ENCODE measurements around the gene FAM3A.
"Not testable (repeated sequence)": the region's sequence is repeated elsewhere in the genome, so short reads cannot be mapped to it uniquely, and the experiment has no call there.

The FAM3A gene

DNA sequence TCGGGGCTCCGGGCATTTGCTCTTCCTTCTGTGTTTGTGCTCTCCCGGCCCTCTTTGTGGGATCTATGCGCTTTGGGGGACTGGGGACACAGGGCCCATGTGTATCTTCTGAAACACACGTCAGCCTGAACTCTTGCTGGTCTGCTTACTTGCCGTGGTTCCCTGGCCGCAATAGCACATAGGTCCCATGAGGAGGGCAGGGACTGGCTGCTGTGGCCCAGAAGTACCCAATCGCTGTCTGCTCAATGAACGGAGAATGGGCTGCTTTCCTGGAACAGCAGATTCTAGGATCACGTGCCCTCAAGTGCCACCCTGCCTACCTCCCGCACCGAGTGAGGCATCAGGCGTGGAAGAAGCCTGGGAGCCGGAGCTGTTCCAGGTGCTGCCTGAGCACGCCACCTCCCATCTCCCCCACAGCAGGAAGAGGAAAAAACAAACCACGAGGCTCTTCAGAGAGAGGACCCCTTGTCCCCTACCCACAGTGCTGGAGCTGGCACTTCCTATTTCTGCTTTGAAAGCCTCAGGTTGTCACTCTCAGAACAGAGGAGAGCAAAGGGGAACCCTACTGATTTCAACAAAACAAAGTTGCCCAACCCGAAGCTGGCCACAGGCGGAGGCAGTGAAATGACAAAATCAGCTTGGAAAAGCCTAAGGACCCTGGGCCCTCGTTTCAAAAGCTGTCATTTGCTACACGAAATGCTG is 26.8 kb upstream of the FAM3A start:
- Mint-ChIP-seq H3K4me3 (peak overlapping the region; percentile 79 to 81), H3K4me1 (ENCODE audit: low read depth in 2 of 2) (peaks cover 22% of the 10 kb centered on the region in 2 donors), H3K27ac (peak overlapping the region; percentile 90 to 95), H3K9me3 (no peaks in the 10 kb centered on the region), H3K36me3 (ENCODE audit: insufficient read depth) (peaks cover 46% of the 10 kb centered on the region), H3K27me3 (no peaks in the 10 kb centered on the region)
- DNase-seq (peak in 1 of 3 experiments; percentile 22), ATAC-seq (replicated peaks) (peak; percentile 14)

DNA sequence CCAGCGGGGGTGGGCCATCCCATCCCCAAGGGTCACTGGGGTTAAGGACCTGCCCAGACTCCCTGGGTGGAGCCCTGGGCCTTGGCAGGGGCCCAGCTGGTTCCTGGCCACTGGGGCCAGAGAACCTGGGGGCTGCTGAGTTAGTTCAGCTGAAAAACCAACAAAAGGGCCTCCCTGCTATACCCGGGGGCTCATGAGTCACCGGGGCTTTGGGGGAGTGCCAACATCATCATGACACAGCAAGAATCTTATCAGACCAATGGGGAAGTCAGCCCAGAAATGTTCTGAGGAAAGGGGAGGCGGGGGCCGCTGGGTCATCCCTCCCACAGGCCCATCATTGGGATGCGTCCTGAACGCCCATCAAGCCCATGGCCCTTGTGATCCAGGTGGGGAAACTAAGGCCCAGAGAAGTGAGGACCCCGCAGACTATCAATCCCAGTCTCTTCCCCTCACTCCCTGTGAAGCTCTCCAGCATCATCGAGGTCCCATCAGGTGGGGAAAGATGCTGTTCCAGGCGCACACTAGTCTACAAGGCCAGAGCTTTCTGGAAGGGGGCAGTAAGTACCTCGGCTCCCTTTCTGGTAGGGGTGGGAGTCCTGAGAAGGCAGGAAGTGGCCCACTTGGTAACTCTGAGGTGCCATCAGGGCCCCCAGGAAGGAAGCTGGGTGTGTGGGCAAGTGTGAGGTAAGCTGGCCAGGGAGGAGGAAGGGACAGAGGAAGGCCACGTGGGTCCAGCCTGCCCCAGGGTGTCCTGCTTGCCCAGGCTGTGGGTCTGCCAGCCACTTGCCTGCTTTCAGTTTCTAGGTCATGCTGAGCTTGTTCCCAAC is 26.1 kb upstream of the FAM3A start:
- peak overlapping the region; percentile 79 to 81 for H3K4me3 Mint-ChIP-seq
- ATAC-seq (replicated peaks) (peak; percentile 22), DNase-seq (peak; percentile 14 to 39 (median 28))
- peaks cover 39% of the 10 kb centered on the region for H3K36me3 Mint-ChIP-seq (ENCODE audit: insufficient read depth)
- no peaks in the 10 kb centered on the region for H3K9me3 Mint-ChIP-seq
- H3K27ac Mint-ChIP-seq = peak overlapping the region; percentile 90 to 95
- H3K27me3 Mint-ChIP-seq = no peaks in the 10 kb centered on the region
- H3K4me1 Mint-ChIP-seq (ENCODE audit: low read depth in 2 of 2) = peaks cover 21 to 23% of the 10 kb centered on the region in 2 donors

DNA sequence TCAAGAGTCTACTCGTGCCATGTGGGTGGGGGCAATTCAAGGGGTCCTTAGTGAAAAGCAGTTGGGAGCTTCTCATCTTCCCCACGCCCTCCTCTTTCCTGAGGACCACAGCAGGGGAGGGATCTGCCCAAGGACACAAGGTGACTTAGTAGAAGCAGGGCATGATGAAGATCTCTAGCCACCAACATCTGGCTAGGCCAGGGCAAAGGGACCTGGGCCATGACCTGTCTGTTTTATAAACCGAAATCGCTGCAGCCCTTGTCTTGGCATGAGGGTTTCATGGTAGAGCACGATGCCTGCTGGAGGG is 25.5 kb upstream of the FAM3A start:
- Mint-ChIP-seq H3K4me3 (peak overlapping the region; percentile 79 to 81), H3K27ac (peak overlapping the region; percentile 90 to 95), H3K4me1 (ENCODE audit: low read depth in 2 of 2) (peaks cover 21 to 23% of the 10 kb centered on the region in 2 donors), H3K9me3 (no peaks in the 10 kb centered on the region), H3K27me3 (no peaks in the 10 kb centered on the region), H3K36me3 (ENCODE audit: insufficient read depth) (peaks cover 36% of the 10 kb centered on the region)
- DNase-seq (no peak), ATAC-seq (replicated peaks) (no peak)

DNA sequence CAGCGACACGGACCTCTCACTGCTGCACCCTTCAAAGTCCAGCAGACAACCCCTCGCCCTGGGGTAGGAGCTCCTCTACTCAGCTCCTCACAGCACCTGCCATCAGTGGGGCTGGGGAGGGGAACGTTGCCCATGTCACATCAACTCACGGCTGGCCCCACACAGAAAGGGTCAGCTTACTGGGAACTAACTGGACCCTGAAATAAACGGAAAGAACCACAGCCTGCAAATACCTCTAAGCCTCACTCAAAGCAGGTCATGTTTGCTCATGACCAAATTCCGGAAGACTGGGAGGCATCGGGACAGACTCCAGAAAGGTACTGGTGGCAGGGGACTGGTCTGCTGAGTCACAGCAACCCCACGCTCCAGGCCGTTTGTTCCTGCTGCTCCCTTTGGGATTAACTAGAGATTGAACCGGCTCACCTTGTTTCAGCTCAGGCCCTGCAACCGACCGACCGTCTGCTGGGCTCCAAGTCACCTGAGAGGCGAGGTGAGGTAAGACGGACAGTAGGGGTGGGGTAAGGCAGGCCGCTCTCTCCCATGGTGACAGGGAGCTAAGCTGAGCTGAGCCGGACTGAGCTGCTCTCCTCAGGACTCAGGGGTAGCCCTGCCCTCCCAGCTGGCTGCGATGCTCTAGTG is 25.0 kb upstream of the FAM3A start:
- ATAC-seq (replicated peaks) = no peak
- H3K4me1 Mint-ChIP-seq (ENCODE audit: low read depth in 2 of 2) = peaks cover 20 to 21% of the 10 kb centered on the region in 2 donors
- no peak for DNase-seq
- peaks cover 34% of the 10 kb centered on the region for H3K36me3 Mint-ChIP-seq (ENCODE audit: insufficient read depth)
- no peaks in the 10 kb centered on the region for H3K27me3 Mint-ChIP-seq
- no peak overlapping the region for H3K4me3 Mint-ChIP-seq
- no peaks in the 10 kb centered on the region for H3K9me3 Mint-ChIP-seq
- H3K27ac Mint-ChIP-seq = no peak overlapping the region

DNA sequence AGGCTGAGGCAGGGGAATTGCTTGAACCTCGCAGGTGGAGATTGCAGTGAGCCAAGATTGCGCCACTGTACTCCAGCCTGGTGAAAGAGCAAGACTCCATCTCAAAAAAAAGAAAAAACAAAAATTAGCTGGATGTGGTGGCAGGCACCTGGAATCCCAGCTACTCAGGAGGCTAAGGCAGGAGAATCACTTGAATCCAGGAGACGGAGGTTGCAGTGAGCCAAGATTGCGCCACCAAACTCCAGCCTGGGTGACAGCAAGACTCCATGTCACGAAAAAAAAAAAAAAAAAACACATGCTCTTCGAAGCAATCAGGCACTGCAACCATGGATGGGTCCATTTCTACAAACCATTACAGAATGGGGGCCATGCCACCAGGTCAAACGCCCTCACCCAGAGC is 24.3 kb upstream of the FAM3A start:
- not testable (repeated sequence) for ATAC-seq (replicated peaks); H3K27ac Mint-ChIP-seq; DNase-seq; H3K9me3 Mint-ChIP-seq; H3K4me3 Mint-ChIP-seq; H3K27me3 Mint-ChIP-seq
- H3K4me1 Mint-ChIP-seq (ENCODE audit: low read depth in 2 of 2) = peaks cover 15 to 19% of the 10 kb centered on the region in 2 donors
- peaks cover 30% of the 10 kb centered on the region for H3K36me3 Mint-ChIP-seq (ENCODE audit: insufficient read depth)

DNA sequence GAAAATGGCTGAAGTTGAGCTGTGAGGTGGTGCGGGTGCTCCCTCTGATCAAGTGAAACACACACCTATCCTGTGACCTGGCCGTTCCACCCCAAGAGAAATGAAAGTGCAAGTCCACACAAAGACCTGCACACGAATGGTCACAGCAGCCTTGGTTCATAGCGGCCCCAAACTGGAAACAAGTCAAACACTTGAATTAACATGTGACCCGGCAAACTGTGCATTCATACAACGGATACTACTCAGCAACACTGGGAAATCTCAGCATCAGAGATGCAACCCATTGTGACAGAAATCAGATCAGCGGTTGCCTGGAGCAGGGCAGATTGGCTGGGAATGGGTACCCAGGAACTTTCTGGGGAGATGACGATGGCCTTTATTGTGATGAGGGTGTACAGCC is 23.0 kb upstream of the FAM3A start:
- H3K27ac Mint-ChIP-seq = peak overlapping the region in 1 of 2 donors; percentile 16
- no peak overlapping the region for H3K4me3 Mint-ChIP-seq
- no peaks in the 10 kb centered on the region for H3K9me3 Mint-ChIP-seq
- DNase-seq (no peak), ATAC-seq (replicated peaks) (no peak)
- peaks cover 37% of the 10 kb centered on the region for H3K36me3 Mint-ChIP-seq (ENCODE audit: insufficient read depth)
- no peaks in the 10 kb centered on the region for H3K27me3 Mint-ChIP-seq
- peaks cover 15 to 20% of the 10 kb centered on the region in 2 donors for H3K4me1 Mint-ChIP-seq (ENCODE audit: low read depth in 2 of 2)

DNA sequence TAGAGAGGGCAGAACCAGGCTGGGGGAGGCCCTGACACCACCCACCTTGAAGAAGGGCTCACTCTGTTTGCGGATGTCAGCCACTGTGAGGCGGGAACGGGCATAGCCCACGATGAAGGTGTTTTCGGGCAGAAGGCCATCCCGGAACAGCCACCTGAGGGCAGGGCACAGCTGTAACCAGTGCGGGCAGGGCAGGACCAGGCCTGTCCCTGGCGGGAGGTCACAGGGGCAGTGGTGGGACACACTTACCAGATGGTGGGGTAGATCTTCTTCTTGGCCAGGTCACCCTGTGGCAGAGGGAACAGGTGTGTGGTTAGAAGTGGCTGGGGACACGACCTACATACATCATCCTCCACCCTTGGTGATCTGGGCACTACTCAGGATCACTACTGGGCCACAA is 19.9 kb upstream of the FAM3A start:
- H3K4me1 Mint-ChIP-seq (ENCODE audit: low read depth in 2 of 2) = peaks cover 0 to 6% of the 10 kb centered on the region in 2 donors

DNA sequence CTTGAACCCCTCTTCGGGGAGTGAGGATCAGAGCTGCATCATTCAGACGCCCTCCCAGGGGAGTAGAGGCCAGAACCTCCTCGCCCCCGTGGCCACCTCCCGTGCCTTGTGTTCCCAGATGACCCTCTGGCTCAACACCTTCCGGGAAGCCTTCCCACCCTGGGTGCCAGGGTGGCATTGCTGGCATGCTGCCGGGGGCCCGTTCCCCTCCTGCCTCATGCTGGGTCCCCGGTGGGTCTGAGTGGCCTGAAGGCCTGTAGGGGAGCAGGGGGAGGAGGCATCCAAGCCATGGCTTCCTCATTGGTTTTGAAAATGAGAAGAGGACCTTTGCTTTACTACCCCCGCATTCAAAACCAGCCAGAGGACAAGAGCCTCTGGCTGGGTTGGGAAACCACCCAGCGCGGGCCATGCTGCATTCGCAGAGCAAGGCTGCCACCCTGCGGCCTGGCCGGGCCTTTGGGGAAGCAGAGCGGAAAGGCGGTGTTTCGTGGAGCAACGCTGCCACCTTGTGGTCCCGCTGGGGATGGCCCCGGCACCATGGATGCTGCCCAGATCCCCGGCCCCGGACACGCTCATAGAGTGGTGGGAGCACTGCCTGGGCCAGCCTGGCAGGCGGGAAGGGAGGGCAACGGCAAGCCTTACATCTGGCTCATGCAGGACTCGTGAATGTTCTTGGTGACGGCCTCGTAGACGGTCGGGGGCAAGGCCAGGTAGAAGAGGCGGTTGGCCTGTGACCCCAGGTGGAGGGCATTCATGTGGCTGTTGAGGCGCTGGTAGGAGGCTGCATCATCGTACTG is 18.7 kb upstream of the FAM3A start:
- no peaks in the 10 kb centered on the region for H3K9me3 Mint-ChIP-seq
- no peak overlapping the region for H3K4me3 Mint-ChIP-seq
- H3K36me3 Mint-ChIP-seq (ENCODE audit: insufficient read depth) = peaks cover 35% of the 10 kb centered on the region
- H3K27ac Mint-ChIP-seq = peak overlapping the region; percentile 88 to 89
- DNase-seq (peak; percentile 82 to 86 (median 83)), ATAC-seq (replicated peaks) (peak; percentile 99)
- peaks cover 0 to 6% of the 10 kb centered on the region in 2 donors for H3K4me1 Mint-ChIP-seq (ENCODE audit: low read depth in 2 of 2)
- H3K27me3 Mint-ChIP-seq = no peaks in the 10 kb centered on the region

More for the DNA sequence above, 19.9 kb upstream of the FAM3A start:
- DNase-seq = no peak
- no peak overlapping the region for H3K4me3 Mint-ChIP-seq
- H3K9me3 Mint-ChIP-seq = no peaks in the 10 kb centered on the region
- peaks cover 31% of the 10 kb centered on the region for H3K36me3 Mint-ChIP-seq (ENCODE audit: insufficient read depth)
- H3K27me3 Mint-ChIP-seq = no peaks in the 10 kb centered on the region
- ATAC-seq (replicated peaks) = no peak
- H3K27ac Mint-ChIP-seq = no peak overlapping the region

DNA sequence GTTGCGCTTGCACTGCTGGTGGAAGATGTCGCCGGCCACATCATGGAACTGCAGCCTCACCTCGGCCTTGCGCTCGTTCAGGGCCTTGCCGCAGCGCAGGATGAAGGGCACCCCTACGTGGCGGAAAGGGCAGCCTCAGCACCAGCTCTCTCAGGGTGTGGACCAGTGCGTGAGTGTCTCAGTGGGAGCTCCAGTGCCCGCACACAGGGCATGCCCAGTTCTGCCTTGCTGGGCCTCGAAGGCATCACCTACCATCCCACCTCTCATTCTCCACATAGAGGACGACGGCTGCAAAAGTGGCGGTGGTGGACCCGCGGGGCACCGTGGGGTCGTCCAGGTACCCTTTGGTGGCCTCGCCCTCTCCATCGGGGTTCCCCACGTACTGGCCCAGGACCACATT is 16.7 kb upstream of the FAM3A start:
- DNase-seq (no peak), ATAC-seq (replicated peaks) (no peak)
- Mint-ChIP-seq H3K27ac (no peak overlapping the region), H3K27me3 (no peaks in the 10 kb centered on the region), H3K4me3 (no peak overlapping the region), H3K36me3 (ENCODE audit: insufficient read depth) (peaks cover 29% of the 10 kb centered on the region), H3K4me1 (ENCODE audit: low read depth in 2 of 2) (peaks cover 0 to 5% of the 10 kb centered on the region in 2 donors), H3K9me3 (no peaks in the 10 kb centered on the region)

DNA sequence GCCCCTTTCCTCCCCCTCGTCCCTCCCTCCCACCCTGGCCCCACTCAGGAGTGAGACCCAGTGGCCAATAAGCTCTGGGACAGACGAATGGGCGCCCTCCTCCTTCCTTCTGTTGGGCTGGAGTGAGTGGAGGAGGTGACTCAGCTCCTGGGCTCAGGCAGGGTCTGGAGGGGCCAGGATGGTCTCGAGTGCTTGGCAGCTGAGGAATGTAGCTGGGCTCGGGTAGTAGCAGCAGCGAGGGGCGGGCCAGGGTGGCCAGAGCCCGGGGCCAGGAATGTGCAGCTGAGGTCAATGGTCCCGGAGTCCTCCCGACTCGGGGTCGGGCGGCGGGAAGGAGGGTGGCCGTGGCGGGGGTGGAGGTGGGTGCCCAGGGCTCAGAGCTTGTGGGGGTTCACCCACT is 15.6 kb upstream of the FAM3A start:
- ATAC-seq (replicated peaks) (no peak), DNase-seq (no peak)
- no peaks in the 10 kb centered on the region for H3K9me3 Mint-ChIP-seq
- no peak overlapping the region for H3K27ac Mint-ChIP-seq
- no peaks in the 10 kb centered on the region for H3K27me3 Mint-ChIP-seq
- H3K4me3 Mint-ChIP-seq = no peak overlapping the region
- H3K36me3 Mint-ChIP-seq (ENCODE audit: insufficient read depth) = peaks cover 29% of the 10 kb centered on the region
- H3K4me1 Mint-ChIP-seq (ENCODE audit: low read depth in 2 of 2) = peaks cover 4 to 5% of the 10 kb centered on the region in 2 donors

DNA sequence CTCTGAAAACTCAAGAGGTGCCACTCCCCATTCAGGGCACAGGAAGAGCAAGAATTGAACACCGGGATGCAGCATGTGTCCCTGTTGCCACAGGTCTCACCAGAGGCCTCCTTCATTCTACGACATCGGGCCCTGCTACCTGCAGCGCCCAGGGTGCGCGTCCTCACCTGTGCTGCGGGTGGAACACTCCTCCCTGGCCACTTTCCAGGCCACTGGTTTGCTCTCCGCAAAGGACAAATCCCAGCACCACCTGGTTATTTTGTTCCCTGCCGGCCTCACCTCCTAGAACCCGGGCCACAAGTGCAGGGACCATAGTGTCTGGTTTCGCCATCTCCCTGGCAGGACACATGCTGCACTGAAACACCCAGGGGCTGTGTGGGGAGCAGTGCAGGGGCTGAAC is 14.3 kb upstream of the FAM3A start:
- H3K9me3 Mint-ChIP-seq = no peaks in the 10 kb centered on the region
- no peak overlapping the region for H3K27ac Mint-ChIP-seq
- ATAC-seq (replicated peaks) (no peak), DNase-seq (no peak)
- peaks cover 10 to 13% of the 10 kb centered on the region in 2 donors for H3K4me1 Mint-ChIP-seq (ENCODE audit: low read depth in 2 of 2)
- H3K27me3 Mint-ChIP-seq = no peaks in the 10 kb centered on the region
- H3K4me3 Mint-ChIP-seq = no peak overlapping the region
- H3K36me3 Mint-ChIP-seq (ENCODE audit: insufficient read depth) = peaks cover 29% of the 10 kb centered on the region

DNA sequence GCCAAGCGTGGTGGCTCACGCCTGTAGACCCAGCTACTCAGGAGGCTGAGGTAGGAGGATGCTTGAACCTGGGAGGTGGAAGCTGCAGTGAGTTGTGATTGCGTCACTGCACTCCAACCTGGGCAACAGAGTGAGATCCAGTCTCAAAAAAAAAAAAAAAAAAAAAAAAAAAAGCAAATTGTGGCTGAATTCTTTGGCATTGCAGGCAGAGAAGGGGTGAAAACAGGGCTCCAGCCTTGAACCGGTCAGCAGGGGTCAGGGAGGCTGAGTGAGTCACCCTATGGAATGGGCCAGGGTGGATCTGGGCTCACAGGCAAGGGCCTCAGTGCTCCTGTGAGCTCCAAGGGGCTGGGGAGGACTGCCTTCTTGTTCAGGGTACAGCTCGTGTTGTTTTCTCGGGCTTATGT is 13.2 kb upstream of the FAM3A start:
- DNase-seq = no peak
- peaks cover 6 to 13% of the 10 kb centered on the region in 2 donors for H3K4me1 Mint-ChIP-seq (ENCODE audit: low read depth in 2 of 2)
- no peak overlapping the region for H3K27ac Mint-ChIP-seq
- no peak for ATAC-seq (replicated peaks)
- no peak overlapping the region for H3K4me3 Mint-ChIP-seq
- H3K9me3 Mint-ChIP-seq = no peaks in the 10 kb centered on the region
- H3K27me3 Mint-ChIP-seq = no peaks in the 10 kb centered on the region
- peaks cover 21% of the 10 kb centered on the region for H3K36me3 Mint-ChIP-seq (ENCODE audit: insufficient read depth)
